A673 (cell line): ENCODE measurements around the gene NOP14. TPM values are rescaled to one million over a fixed set of nuclear protein-coding genes. Genes with fewer than 3 reads are reported as not detected.

ENCODE experiments used
- BruUV-seq: library from RNA; stranded (reverse); fragments of 400-500 nt; replicated peaks from 2 replicates; lab custom pipeline; 2021; lab: Mats Ljungman, UMichigan
- CTCF ChIA-PET: fragments of 300-600 bp; sonication (Branson Sonifier 250); formaldehyde crosslinking; loops from one replicate; lab custom pipeline; 2022; ENCODE audit warnings: antibody characterized with exemption; lab: Charles Lee
- POLR2A ChIA-PET: fragments of 300-600 bp; sonication (Branson Sonifier 250); formaldehyde crosslinking; loops from one replicate; lab custom pipeline; 2022; ENCODE audit warnings: antibody characterized with exemption; ENCODE audit not compliant: low non-redundant PET; lab: Charles Lee
- DNase-seq: peaks from one replicate; pipeline ENCODE4 v3.0.0-alpha.2; 2015; ENCODE audit warnings: low spot score
- H3K27ac ChIP-seq: fragments of 200-600 bp; sonication (generic); 2 replicates; pipeline ENCODE4 v1.5.1; 2016; ENCODE audit warnings: mixed run types, low read depth, mild to moderate bottlenecking, mixed read lengths, antibody characterized with exemption, low read length; ENCODE audit not compliant: poor library complexity, severe bottlenecking
- H3K27me3 ChIP-seq: fragments of 200-600 bp; sonication (generic); replicated peaks from 2 replicates; pipeline ENCODE4 v1.6.1; 2017; ENCODE audit warnings: mixed run types, low read depth, mild to moderate bottlenecking, mixed read lengths, antibody characterized with exemption, low read length; ENCODE audit not compliant: insufficient read depth, poor library complexity
- H3K36me3 ChIP-seq: fragments of 200-600 bp; sonication (generic); 2 replicates; pipeline ENCODE4 v1.6.1; 2016; ENCODE audit warnings: mixed run types, mild to moderate bottlenecking, mixed read lengths, antibody characterized with exemption, low read length; ENCODE audit not compliant: insufficient read depth, poor library complexity, severe bottlenecking
- H3K4me1 ChIP-seq: fragments of 200-600 bp; sonication (generic); 2 replicates; pipeline ENCODE4 v1.6.1; 2017; ENCODE audit warnings: mixed run types, mild to moderate bottlenecking, mixed read lengths, antibody characterized with exemption, low read length; ENCODE audit not compliant: insufficient read depth, poor library complexity, severe bottlenecking
- H3K4me3 ChIP-seq: fragments of 200-600 bp; sonication (generic); 2 replicates; pipeline ENCODE4 v1.5.1; 2016; ENCODE audit warnings: low read depth, mixed run types, mild to moderate bottlenecking, mixed read lengths, low read length; ENCODE audit not compliant: poor library complexity, severe bottlenecking
- H3K9me3 ChIP-seq: fragments of 200-600 bp; sonication (generic); 2 replicates; pipeline ENCODE4 v1.6.1; 2016; ENCODE audit warnings: mixed run types, low read depth, mild to moderate bottlenecking, mixed read lengths, antibody characterized with exemption, low read length; ENCODE audit not compliant: poor library complexity, severe bottlenecking
- CTCF ChIP-seq: fragments of 300-800, 200-600 bp; sonication (generic); conservative IDR thresholded peaks from 2 replicates; pipeline ENCODE4 v1.5.1; 2017; ENCODE audit warnings: low read depth, mild to moderate bottlenecking, antibody characterized with exemption, low read length, moderate library complexity, mixed read lengths
- EZH2 ChIP-seq: fragments of 200-600 bp; sonication (generic); IDR thresholded peaks from 2 replicates; pipeline ENCODE4 v1.6.1; 2017; ENCODE audit warnings: borderline replicate concordance, low read depth, mild to moderate bottlenecking, mixed read lengths, antibody characterized with exemption, low read length; ENCODE audit not compliant: poor library complexity, severe bottlenecking
- intact Hi-C: fragments of 100-400 bp; cut with micrococcal nuclease; formaldehyde crosslinking; loops from one replicate; pipeline ENCODE4 v1.10.0; 2022; ENCODE audit not compliant: unreplicated experiment
- total RNA-seq: library from RNA; stranded (reverse); gene quantifications from 2 replicates; pipeline ENCODE4 v1.2.3, GENCODE V29; 2021

NOP14 gene
- total RNA-seq, 1 experiment from 2014 or later, result 69.9 TPM

- intact Hi-C loops, result no loop called here
- no peaks in the 10 kb centered on the region for H3K9me3 ChIP-seq
- H3K4me3 ChIP-seq, result no peak overlapping the region
- peaks cover 47% of the 10 kb centered on the region for H3K36me3 ChIP-seq
- ChIA-PET CTCF (no interaction called here), POLR2A (no interaction called here)
- no peak overlapping the region for H3K27ac ChIP-seq
- no peaks in the 10 kb centered on the region for H3K27me3 ChIP-seq
- peaks cover 10% of the 10 kb centered on the region for H3K4me1 ChIP-seq
- DNase-seq, result no peak
- BruUV-seq, result no TSS peak
- TF ChIP-seq CTCF, result no peak
- no peak for TF ChIP-seq EZH2
Measured at GRCh38 chr4:2930135-2930757, 33.0 kb downstream of the NOP14 start.

DNA sequence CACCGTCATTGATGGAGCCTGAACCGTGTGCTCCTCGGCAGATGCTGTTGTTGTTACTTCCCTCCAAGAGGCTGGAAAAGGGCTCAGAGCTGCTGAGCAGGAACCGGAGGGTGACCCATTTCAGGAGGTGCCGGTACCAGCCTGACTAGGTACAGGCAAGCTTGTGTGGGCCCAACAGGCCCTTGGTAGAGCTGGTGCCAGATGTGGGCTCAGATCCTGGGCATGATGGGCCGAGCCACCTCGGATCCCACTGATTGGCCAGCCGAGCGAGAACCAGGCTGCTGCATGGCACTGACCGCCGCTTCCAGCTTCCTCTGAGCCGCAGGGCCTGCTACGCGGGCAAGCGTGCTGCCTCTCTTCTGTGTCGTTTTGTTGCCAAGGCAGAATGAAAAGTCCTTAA is 33.7 kb downstream of the NOP14 start:
- Histone ChIP-seq H3K4me3 (no peak overlapping the region), H3K27ac (no peak overlapping the region), H3K9me3 (no peaks in the 10 kb centered on the region), H3K4me1 (peaks cover 10% of the 10 kb centered on the region), H3K27me3 (no peaks in the 10 kb centered on the region), H3K36me3 (peaks cover 49% of the 10 kb centered on the region)
- POLR2A ChIA-PET, result no interaction called here
- BruUV-seq, result TSS peak; percentile 78
- intact Hi-C loops, result no loop called here
- TF ChIP-seq CTCF (no peak), EZH2 (no peak)
- CTCF ChIA-PET, result no interaction called here
- DNase-seq, result no peak

- ChIA-PET POLR2A (no interaction called here), CTCF (no interaction called here)
- peaks cover 50% of the 10 kb centered on the region for H3K36me3 ChIP-seq
Measured at GRCh38 chr4:2928242-2929176, 34.7 kb downstream of the NOP14 start.

More at GRCh38 chr4:2928242-2929176, 34.7 kb downstream of the NOP14 start:
- TF ChIP-seq EZH2, result no peak
- TF ChIP-seq CTCF, result no peak
- H3K27ac ChIP-seq, result no peak overlapping the region
- no peaks in the 10 kb centered on the region for H3K9me3 ChIP-seq
- H3K4me3 ChIP-seq, result no peak overlapping the region
- peaks cover 10% of the 10 kb centered on the region for H3K4me1 ChIP-seq
- H3K27me3 ChIP-seq, result no peaks in the 10 kb centered on the region
- BruUV-seq, result no TSS peak
- no peak for DNase-seq
- intact Hi-C loops, result no loop called here
